Measurements from ENCODE around the gene MAFB.

DNA sequence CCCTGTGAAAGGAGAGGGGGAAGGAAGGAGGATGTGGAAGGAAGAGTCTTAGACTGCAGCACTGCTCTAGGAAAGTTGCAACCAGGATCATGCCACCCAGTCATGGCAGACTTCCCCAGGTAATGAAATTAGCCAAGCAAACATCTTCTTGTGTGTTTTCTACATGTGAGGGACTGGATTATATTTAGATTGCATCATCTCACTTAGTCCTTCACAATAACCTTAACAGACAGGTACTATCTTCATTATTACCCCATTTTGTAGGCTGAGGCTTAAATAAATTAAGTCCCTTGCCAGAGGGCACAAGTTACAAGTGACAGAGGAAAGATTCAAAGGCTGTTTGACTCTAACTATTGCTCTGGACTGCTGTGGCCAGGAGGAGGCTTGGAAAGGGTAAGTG, 9.7 kb upstream of the MAFB start:
- TF ChIP-seq, protein P1, sequence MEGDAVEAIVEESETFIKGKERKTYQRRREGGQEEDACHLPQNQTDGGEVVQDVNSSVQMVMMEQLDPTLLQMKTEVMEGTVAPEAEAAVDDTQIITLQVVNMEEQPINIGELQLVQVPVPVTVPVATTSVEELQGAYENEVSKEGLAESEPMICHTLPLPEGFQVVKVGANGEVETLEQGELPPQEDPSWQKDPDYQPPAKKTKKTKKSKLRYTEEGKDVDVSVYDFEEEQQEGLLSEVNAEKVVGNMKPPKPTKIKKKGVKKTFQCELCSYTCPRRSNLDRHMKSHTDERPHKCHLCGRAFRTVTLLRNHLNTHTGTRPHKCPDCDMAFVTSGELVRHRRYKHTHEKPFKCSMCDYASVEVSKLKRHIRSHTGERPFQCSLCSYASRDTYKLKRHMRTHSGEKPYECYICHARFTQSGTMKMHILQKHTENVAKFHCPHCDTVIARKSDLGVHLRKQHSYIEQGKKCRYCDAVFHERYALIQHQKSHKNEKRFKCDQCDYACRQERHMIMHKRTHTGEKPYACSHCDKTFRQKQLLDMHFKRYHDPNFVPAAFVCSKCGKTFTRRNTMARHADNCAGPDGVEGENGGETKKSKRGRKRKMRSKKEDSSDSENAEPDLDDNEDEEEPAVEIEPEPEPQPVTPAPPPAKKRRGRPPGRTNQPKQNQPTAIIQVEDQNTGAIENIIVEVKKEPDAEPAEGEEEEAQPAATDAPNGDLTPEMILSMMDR (IDR thresholded peaks at IDR 0.05): no peak
- TF ChIP-seq POLR2A (IDR thresholded peaks at IDR 0.05) (no peak), POLR2AphosphoS5 (IDR thresholded peaks at IDR 0.05) (no peak)
